HT-29 (cell line): Measurements from ENCODE around the gene ADK. TPM values are rescaled to one million over a fixed set of nuclear protein-coding genes. Genes with fewer than 3 reads are reported as not detected.
"Not testable (repeated sequence)": the region's sequence is repeated elsewhere in the genome, so short reads cannot be mapped to it uniquely, and the experiment has no call there.

Experiments
- DNase-seq: peaks from one replicate; pipeline ENCODE4 v3.0.0-alpha.2; 2015; ENCODE audit warnings: low spot score
- total RNA-seq: library from RNA; depleted of rRNA; stranded (reverse); fragments of >200 nt; shearing (Covaris generic); gene quantifications from 2 replicates; pipeline ENCODE4 v1.2.3, GENCODE V29; 2014

The ADK gene
- total RNA-seq, 1 experiment from 2014 or later: 17.1 TPM

- DNase-seq: no peak
Observed at GRCh38 chr10:74419491-74419951, 268.5 kb downstream of the ADK start.

GRCh38 chr10:74419958-74420375 is 268.9 kb downstream of the ADK start:
- DNase-seq: peak; percentile 60

GRCh38 chr10:74424565-74424964 is 273.5 kb downstream of the ADK start:
- no peak for DNase-seq

GRCh38 chr10:74425456-74426001 is 274.5 kb downstream of the ADK start:
- no peak for DNase-seq

- no peak for DNase-seq
Observed at GRCh38 chr10:74431816-74432215, 280.8 kb downstream of the ADK start.

- no peak for DNase-seq
Observed at GRCh38 chr10:74432841-74433594, 282.0 kb downstream of the ADK start.

- DNase-seq: no peak
Observed at GRCh38 chr10:74433595-74433956, 282.6 kb downstream of the ADK start.

GRCh38 chr10:74433993-74434392 is 283.0 kb downstream of the ADK start:
- no peak for DNase-seq

GRCh38 chr10:74434547-74434946 is 283.5 kb downstream of the ADK start:
- DNase-seq: no peak

- DNase-seq: no peak
Observed at GRCh38 chr10:74436523-74437170, 285.6 kb downstream of the ADK start.

GRCh38 chr10:74437822-74438221 is 286.8 kb downstream of the ADK start:
- no peak for DNase-seq

- DNase-seq: peak; percentile 26
Observed at GRCh38 chr10:74439213-74439612, 288.2 kb downstream of the ADK start.

GRCh38 chr10:74445493-74445892 is 294.5 kb downstream of the ADK start:
- DNase-seq: peak; percentile 15

GRCh38 chr10:74450602-74451001 is 299.6 kb downstream of the ADK start:
- no peak for DNase-seq

GRCh38 chr10:74451127-74451829 is 300.3 kb downstream of the ADK start:
- no peak for DNase-seq

- no peak for DNase-seq
Observed at GRCh38 chr10:74453169-74453568, 302.1 kb downstream of the ADK start.

GRCh38 chr10:74457478-74457877 is 306.5 kb downstream of the ADK start:
- DNase-seq: not testable (repeated sequence)

- no peak for DNase-seq
Observed at GRCh38 chr10:74460812-74461211, 309.8 kb downstream of the ADK start.

GRCh38 chr10:74474022-74474713 is 323.1 kb downstream of the ADK start:
- no peak for DNase-seq

GRCh38 chr10:74476162-74476706 is 325.2 kb downstream of the ADK start:
- not testable (repeated sequence) for DNase-seq

GRCh38 chr10:74480778-74481177 is 329.8 kb downstream of the ADK start:
- no peak for DNase-seq
